ENCODE data around the gene DNAJC3. TPM values are rescaled to one million over a fixed set of nuclear protein-coding genes. Genes with fewer than 3 reads are reported as not detected.
A peak's percentile ranks its signal among the peaks of the same experiment; 100 is the strongest.

Gene DNAJC3
- total RNA-seq, result 10 to 100 TPM; 26.4 to 27.5 TPM

GRCh38 chr13:95676762-95677563, at the start of gene DNAJC3:
DNAJC3 (plus strand) TSS chr13:95677139; CDS start chr13:95677256, 117 bp downstream.
- H3K36me3 Mint-ChIP-seq (ENCODE audit: low read depth), result peaks cover 28% of the 10 kb centered on the region
- CTCF ChIA-PET, result interaction anchor here (1.0 to 1.2 kb wide), 2 partner anchors 16 to 53 kb away, joined by 4 to 5 read pairs; no protein-coding TSS in a partner anchor
- peak within 1 kb of the TSS; percentile 92 for H3K4me3 Mint-ChIP-seq
- H3K4me1 Mint-ChIP-seq, result peaks cover 60% of the 10 kb centered on the region
- H3K27me3 Mint-ChIP-seq, result no peaks in the 10 kb centered on the region
- DNase-seq, result peak; percentile 99
- peaks cover 1% of the 10 kb centered on the region for H3K9me3 Mint-ChIP-seq
- POLR2A ChIA-PET, result interaction anchor here (0.8 to 1.6 kb wide), 15 partner anchors 8 to 1756 kb away, joined by 3 to 9 read pairs (median 3); partner anchors contain the start of genes RAP2A and TGDS
- peak within 1 kb of the TSS; percentile 86 for H3K27ac Mint-ChIP-seq

GRCh38 chr13:95627590-95627989, 49.3 kb upstream of the DNAJC3 start:
- no peak overlapping the region for H3K4me3 Mint-ChIP-seq
- CTCF ChIA-PET, result interaction anchor here (1.2 kb wide), 1 partner anchor 206 kb away, joined by 3 read pairs; no protein-coding TSS in a partner anchor
- H3K4me1 Mint-ChIP-seq, result no peaks in the 10 kb centered on the region
- H3K27ac Mint-ChIP-seq, result no peak overlapping the region
- H3K36me3 Mint-ChIP-seq (ENCODE audit: low read depth), result no peaks in the 10 kb centered on the region
- peaks cover 23% of the 10 kb centered on the region for H3K27me3 Mint-ChIP-seq
- POLR2A ChIA-PET, result no interaction called here
- H3K9me3 Mint-ChIP-seq, result no peaks in the 10 kb centered on the region
- no peak for DNase-seq

- CTCF ChIA-PET, result no interaction called here
These were observed 48.5 kb upstream of the DNAJC3 start for GRCh38 chr13:95628488-95628887.

GRCh38 chr13:95629071-95629470, 47.9 kb upstream of the DNAJC3 start:
- Mint-ChIP-seq H3K27ac (no peak overlapping the region), H3K36me3 (ENCODE audit: low read depth) (no peaks in the 10 kb centered on the region), H3K27me3 (peaks cover 22% of the 10 kb centered on the region), H3K4me1 (no peaks in the 10 kb centered on the region), H3K9me3 (no peaks in the 10 kb centered on the region), H3K4me3 (no peak overlapping the region)
- CTCF ChIA-PET, result no interaction called here
- POLR2A ChIA-PET, result no interaction called here
- no peak for DNase-seq

More at GRCh38 chr13:95628488-95628887, 48.5 kb upstream of the DNAJC3 start:
- H3K4me3 Mint-ChIP-seq, result no peak overlapping the region
- no peaks in the 10 kb centered on the region for H3K9me3 Mint-ChIP-seq
- no peaks in the 10 kb centered on the region for H3K36me3 Mint-ChIP-seq (ENCODE audit: low read depth)
- no peak overlapping the region for H3K27ac Mint-ChIP-seq
- POLR2A ChIA-PET, result no interaction called here
- no peak for DNase-seq
- peaks cover 20% of the 10 kb centered on the region for H3K27me3 Mint-ChIP-seq
- H3K4me1 Mint-ChIP-seq, result no peaks in the 10 kb centered on the region

GRCh38 chr13:95630593-95630992, 46.3 kb upstream of the DNAJC3 start:
- CTCF ChIA-PET, result no interaction called here
- Mint-ChIP-seq H3K27me3 (peaks cover 20% of the 10 kb centered on the region), H3K36me3 (ENCODE audit: low read depth) (no peaks in the 10 kb centered on the region), H3K9me3 (no peaks in the 10 kb centered on the region), H3K27ac (no peak overlapping the region), H3K4me1 (peaks cover under 1% of the 10 kb centered on the region), H3K4me3 (no peak overlapping the region)
- DNase-seq, result no peak
- POLR2A ChIA-PET, result no interaction called here

GRCh38 chr13:95636853-95637252, 40.1 kb upstream of the DNAJC3 start:
- Mint-ChIP-seq H3K27me3 (peaks cover 19% of the 10 kb centered on the region), H3K27ac (no peak overlapping the region)
- no peak for DNase-seq

GRCh38 chr13:95641291-95642027, 35.5 kb upstream of the DNAJC3 start:
- H3K27me3 Mint-ChIP-seq, result peaks cover 41% of the 10 kb centered on the region
- H3K4me3 Mint-ChIP-seq, result no peak overlapping the region
- ChIA-PET POLR2A (no interaction called here), CTCF (no interaction called here)
- H3K36me3 Mint-ChIP-seq (ENCODE audit: low read depth), result no peaks in the 10 kb centered on the region
- H3K27ac Mint-ChIP-seq, result no peak overlapping the region
- no peaks in the 10 kb centered on the region for H3K9me3 Mint-ChIP-seq
- no peak for DNase-seq
- H3K4me1 Mint-ChIP-seq, result peaks cover 16% of the 10 kb centered on the region

More at GRCh38 chr13:95636853-95637252, 40.1 kb upstream of the DNAJC3 start:
- ChIA-PET POLR2A (no interaction called here), CTCF (interaction anchor here (0.7 kb wide), 1 partner anchor 203 kb away, joined by 3 read pairs; no protein-coding TSS in a partner anchor)
- Mint-ChIP-seq H3K4me3 (no peak overlapping the region), H3K36me3 (ENCODE audit: low read depth) (no peaks in the 10 kb centered on the region), H3K9me3 (no peaks in the 10 kb centered on the region), H3K4me1 (peaks cover 9% of the 10 kb centered on the region)

GRCh38 chr13:95642028-95642621, 34.8 kb upstream of the DNAJC3 start:
- H3K4me3 Mint-ChIP-seq, result no peak overlapping the region
- no peak for DNase-seq
- H3K4me1 Mint-ChIP-seq, result peaks cover 10% of the 10 kb centered on the region
- ChIA-PET CTCF (no interaction called here), POLR2A (no interaction called here)
- H3K9me3 Mint-ChIP-seq, result no peaks in the 10 kb centered on the region
- no peaks in the 10 kb centered on the region for H3K36me3 Mint-ChIP-seq (ENCODE audit: low read depth)
- H3K27ac Mint-ChIP-seq, result no peak overlapping the region
- peaks cover 41% of the 10 kb centered on the region for H3K27me3 Mint-ChIP-seq

- Mint-ChIP-seq H3K27me3 (peaks cover 41% of the 10 kb centered on the region), H3K27ac (no peak overlapping the region), H3K36me3 (ENCODE audit: low read depth) (no peaks in the 10 kb centered on the region), H3K4me1 (peaks cover 10% of the 10 kb centered on the region), H3K9me3 (no peaks in the 10 kb centered on the region), H3K4me3 (no peak overlapping the region)
- POLR2A ChIA-PET, result no interaction called here
- CTCF ChIA-PET, result interaction anchor here (1.0 kb wide), 1 partner anchor 19 kb away, joined by 3 read pairs; no protein-coding TSS in a partner anchor
- no peak for DNase-seq
These were observed 33.9 kb upstream of the DNAJC3 start for GRCh38 chr13:95642999-95643398.

GRCh38 chr13:95643571-95643935, 33.4 kb upstream of the DNAJC3 start:
- ChIA-PET CTCF (interaction anchor here (1.0 kb wide), 1 partner anchor 20 kb away, joined by 3 read pairs; no protein-coding TSS in a partner anchor), POLR2A (no interaction called here)
- Mint-ChIP-seq H3K4me3 (peak overlapping the region; percentile 59), H3K9me3 (no peaks in the 10 kb centered on the region), H3K4me1 (peaks cover 10% of the 10 kb centered on the region), H3K27me3 (peaks cover 41% of the 10 kb centered on the region), H3K36me3 (ENCODE audit: low read depth) (no peaks in the 10 kb centered on the region), H3K27ac (no peak overlapping the region)
- DNase-seq, result no peak

GRCh38 chr13:95643936-95644598, 32.9 kb upstream of the DNAJC3 start:
- no peaks in the 10 kb centered on the region for H3K36me3 Mint-ChIP-seq (ENCODE audit: low read depth)
- peak overlapping the region; percentile 59 for H3K4me3 Mint-ChIP-seq
- no peaks in the 10 kb centered on the region for H3K9me3 Mint-ChIP-seq
- ChIA-PET POLR2A (no interaction called here), CTCF (interaction anchor here (0.8 to 1.0 kb wide), 2 partner anchors 20 kb away, joined by 3 read pairs; no protein-coding TSS in a partner anchor)
- H3K4me1 Mint-ChIP-seq, result peaks cover 10% of the 10 kb centered on the region
- no peak overlapping the region for H3K27ac Mint-ChIP-seq
- DNase-seq, result no peak
- H3K27me3 Mint-ChIP-seq, result peaks cover 39% of the 10 kb centered on the region

- H3K36me3 Mint-ChIP-seq (ENCODE audit: low read depth), result no peaks in the 10 kb centered on the region
- DNase-seq, result peak; percentile 39
- H3K9me3 Mint-ChIP-seq, result no peaks in the 10 kb centered on the region
- ChIA-PET CTCF (interaction anchor here (0.8 kb wide), 1 partner anchor 21 kb away, joined by 3 read pairs; no protein-coding TSS in a partner anchor), POLR2A (no interaction called here)
- peaks cover 39% of the 10 kb centered on the region for H3K27me3 Mint-ChIP-seq
- H3K4me1 Mint-ChIP-seq, result peaks cover 10% of the 10 kb centered on the region
- H3K27ac Mint-ChIP-seq, result no peak within 1 kb of the TSS
- peak within 1 kb of the TSS; percentile 61 for H3K4me3 Mint-ChIP-seq
These were observed 32.3 kb upstream of the DNAJC3 start, which contains the start of gene DZIP1 for GRCh38 chr13:95644601-95645052. DZIP1 (minus strand) TSS chr13:95644706; CDS start chr13:95642029, 2,677 bp downstream.

Measured in activated CD4-positive, alpha-beta memory T cell treated with anti-CD3 and anti-CD28 coated beads, Interleukin-2, amount 10 ng/mL, durations not matched to agents 7 days and 5 days (primary cell).